Panc1 (cell line): ENCODE measurements around the gene ISCU. TPM values are rescaled to one million over a fixed set of nuclear protein-coding genes. Genes with fewer than 3 reads are reported as not detected.

Source experiments
- ATAC-seq: fragments of 200-7000 bp; cut with Tn5 transposase; 2 replicates; pipeline ENCODE4 v1.9.1; 2020; ENCODE audit warnings: mild to moderate bottlenecking, moderate library complexity
- BruUV-seq: library from RNA; stranded (reverse); fragments of 400-500 nt; replicated peaks from 2 replicates; lab custom pipeline; 2021; lab: Mats Ljungman, UMichigan
- CTCF ChIA-PET: fragments of 300-600 bp; sonication (Branson Sonifier 250); formaldehyde crosslinking; loops from one replicate; lab custom pipeline; 2022; ENCODE audit warnings: antibody characterized with exemption; lab: Charles Lee
- POLR2A ChIA-PET: fragments of 300-600 bp; sonication (Branson Sonifier 250); formaldehyde crosslinking; loops from one replicate; lab custom pipeline; 2022; ENCODE audit warnings: antibody characterized with exemption; lab: Charles Lee
- DNase-seq: peaks from one replicate; pipeline ENCODE4 v3.0.0-alpha.2; 2010; ENCODE audit warnings: low read depth, low spot score
- H3K27ac ChIP-seq: 2 replicates; pipeline ENCODE4 v1.5.1; 2011; ENCODE audit warnings: mild to moderate bottlenecking, low read length, inconsistent platforms
- H3K27me3 ChIP-seq: fragments of 200-500 bp; sonication (Bioruptor generic); 2 replicates; pipeline ENCODE4 v1.6.0; 2014; ENCODE audit warnings: low read length, inconsistent platforms; ENCODE audit not compliant: control insufficient read depth, insufficient read depth
- H3K36me3 ChIP-seq: fragments of 200-500 bp; sonication (Bioruptor generic); 2 replicates; pipeline ENCODE4 v1.5.1; 2014; ENCODE audit warnings: inconsistent platforms, mild to moderate bottlenecking, low read length, moderate library complexity; ENCODE audit not compliant: control insufficient read depth, insufficient read depth
- H3K4me1 ChIP-seq: 2 replicates; pipeline ENCODE4 v1.5.1; 2011; ENCODE audit warnings: inconsistent platforms, mild to moderate bottlenecking, low read length, moderate library complexity; ENCODE audit not compliant: control insufficient read depth, insufficient read depth
- H3K4me3 ChIP-seq, 2 experiments: 2 replicates each; pipeline ENCODE4 v1.5.1; 2011 to 2012; ENCODE audit warnings: low read depth in 2 of 2, low read length in 2 of 2, mild to moderate bottlenecking in 2 of 2, inconsistent platforms in 1 of 2, moderate library complexity in 1 of 2
- H3K9me3 ChIP-seq: fragments of 200-500 bp; sonication (Bioruptor generic); 2 replicates; pipeline ENCODE4 v1.5.1; 2014; ENCODE audit warnings: low read depth, mild to moderate bottlenecking, inconsistent platforms, low read length, moderate library complexity; ENCODE audit not compliant: control insufficient read depth, insufficient read depth
- CTCF ChIP-seq: fragments of 450-650 bp; IDR thresholded peaks from 2 replicates; pipeline ENCODE4 v1.5.1; 2017; ENCODE audit warnings: mild to moderate bottlenecking
- POLR2AphosphoS5 ChIP-seq: IDR thresholded peaks from 2 replicates; pipeline ENCODE4 v1.6.1; 2012; ENCODE audit warnings: mild to moderate bottlenecking, low read depth, low read length, moderate library complexity
- REST ChIP-seq, 2 experiments: IDR thresholded peaks; 2 replicates each; pipeline ENCODE4 v1.6.1; 2011 to 2012; ENCODE audit warnings: low read depth in 2 of 2, control low read depth in 1 of 2, low read length in 1 of 2, mild to moderate bottlenecking in 1 of 2, moderate library complexity in 1 of 2; ENCODE audit not compliant: insufficient read depth in 1 of 2
- SIN3A ChIP-seq: IDR thresholded peaks from 2 replicates; pipeline ENCODE4 v1.6.1; 2012; ENCODE audit warnings: low read depth, mild to moderate bottlenecking, low read length, moderate library complexity, borderline replicate concordance; ENCODE audit not compliant: insufficient read depth
- TCF7L2 ChIP-seq: IDR thresholded peaks from 2 replicates; pipeline ENCODE4 v1.6.1; 2011; ENCODE audit warnings: mild to moderate bottlenecking, low read depth, low read length, inconsistent platforms
- in situ Hi-C: cut with HindIII; loops from 2 replicates; pipeline ENCODE4 v1.10.0; 2016; ENCODE audit warnings: low sequenced_read_pairs, low pct_unique_long_range_greater_than_20kb
- intact Hi-C: fragments of 100-400 bp; cut with micrococcal nuclease; formaldehyde crosslinking; loops from one replicate; pipeline ENCODE4 v1.10.0; 2022; ENCODE audit not compliant: unreplicated experiment
- total RNA-seq: library from RNA; stranded (reverse); gene quantifications from one replicate; pipeline ENCODE4 v1.2.1, GENCODE V29; 2021; ENCODE audit not compliant: unreplicated experiment

Gene ISCU
- total RNA-seq, 1 experiment from 2014 or later, result 66.1 TPM

DNA sequence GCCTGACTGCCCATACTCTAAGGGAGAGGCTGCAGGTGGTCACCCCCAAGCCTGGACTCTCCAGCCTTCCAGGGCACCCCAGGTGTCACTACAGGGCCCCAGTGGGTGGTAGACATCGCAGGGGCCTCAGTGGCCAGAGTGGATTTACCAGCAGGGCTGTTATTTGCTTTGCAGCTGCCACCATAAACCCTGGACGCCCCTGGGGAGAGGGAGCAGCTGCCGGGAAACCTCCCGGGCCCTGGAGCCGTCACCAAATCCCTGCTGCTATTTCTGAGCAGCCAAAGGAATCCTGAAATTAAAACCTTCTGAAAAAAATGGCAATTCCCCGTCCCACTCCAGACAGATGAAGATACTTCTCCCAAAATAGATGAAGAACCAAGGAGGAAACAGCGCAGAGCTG is 21.6 kb downstream of the ISCU start:
- BruUV-seq, result no TSS peak
- intact Hi-C loops, result no loop called here
- Histone ChIP-seq H3K9me3 (no peaks in the 10 kb centered on the region), H3K36me3 (no peaks in the 10 kb centered on the region), H3K27ac (no peak overlapping the region), H3K27me3 (no peaks in the 10 kb centered on the region), H3K4me1 (peaks cover 4% of the 10 kb centered on the region), H3K4me3 (no peak overlapping the region)
- in situ Hi-C loops, result no loop called here
- ChIA-PET CTCF (no interaction called here), POLR2A (no interaction called here)
- no peak for TF ChIP-seq CTCF
- DNase-seq (no peak), ATAC-seq (no peak; the same call in 1 of the 2 replicates)

- ATAC-seq, result no peak
- Histone ChIP-seq H3K4me1 (peaks cover 4% of the 10 kb centered on the region), H3K9me3 (no peaks in the 10 kb centered on the region), H3K27me3 (no peaks in the 10 kb centered on the region), H3K27ac (no peak overlapping the region), H3K4me3 (no peak overlapping the region), H3K36me3 (no peaks in the 10 kb centered on the region)
- CTCF ChIA-PET, result no interaction called here
- POLR2A ChIA-PET, result no interaction called here
- in situ Hi-C loops, result no loop called here
- intact Hi-C loops, result no loop called here
- DNase-seq, result no peak
- BruUV-seq, result no TSS peak
- TF ChIP-seq REST (IDR thresholded peaks at IDR 0.05; ENCODE audit: insufficient read depth in 1 of 2, low read depth in 2 of 2, low read length in 1 of 2), result no peak
- no peak for TF ChIP-seq SIN3A
- TF ChIP-seq CTCF, result no peak
- TF ChIP-seq TCF7L2, result no peak
- no peak for TF ChIP-seq POLR2AphosphoS5
Observed at GRCh38 chr12:108584456-108585065, 22.2 kb downstream of the ISCU start.
